GM12875 (cell line): ENCODE results near the gene FLVCR2.

Experiments used
- H3K4me3 ChIP-seq: one replicate; pipeline ENCODE4 v1.5.1; 2011; ENCODE audit warnings: low read depth, low read length, control low read depth
- TF ChIP-seq, protein P1 (sequence below): IDR thresholded peaks from 2 replicates; pipeline ENCODE4 v1.5.1; 2011; ENCODE audit warnings: low read depth, mild to moderate bottlenecking, control low read depth, inconsistent platforms, low read length, moderate library complexity, borderline replicate concordance; ENCODE audit not compliant: insufficient read depth

Gene FLVCR2, protein sequence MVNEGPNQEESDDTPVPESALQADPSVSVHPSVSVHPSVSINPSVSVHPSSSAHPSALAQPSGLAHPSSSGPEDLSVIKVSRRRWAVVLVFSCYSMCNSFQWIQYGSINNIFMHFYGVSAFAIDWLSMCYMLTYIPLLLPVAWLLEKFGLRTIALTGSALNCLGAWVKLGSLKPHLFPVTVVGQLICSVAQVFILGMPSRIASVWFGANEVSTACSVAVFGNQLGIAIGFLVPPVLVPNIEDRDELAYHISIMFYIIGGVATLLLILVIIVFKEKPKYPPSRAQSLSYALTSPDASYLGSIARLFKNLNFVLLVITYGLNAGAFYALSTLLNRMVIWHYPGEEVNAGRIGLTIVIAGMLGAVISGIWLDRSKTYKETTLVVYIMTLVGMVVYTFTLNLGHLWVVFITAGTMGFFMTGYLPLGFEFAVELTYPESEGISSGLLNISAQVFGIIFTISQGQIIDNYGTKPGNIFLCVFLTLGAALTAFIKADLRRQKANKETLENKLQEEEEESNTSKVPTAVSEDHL

DNA sequence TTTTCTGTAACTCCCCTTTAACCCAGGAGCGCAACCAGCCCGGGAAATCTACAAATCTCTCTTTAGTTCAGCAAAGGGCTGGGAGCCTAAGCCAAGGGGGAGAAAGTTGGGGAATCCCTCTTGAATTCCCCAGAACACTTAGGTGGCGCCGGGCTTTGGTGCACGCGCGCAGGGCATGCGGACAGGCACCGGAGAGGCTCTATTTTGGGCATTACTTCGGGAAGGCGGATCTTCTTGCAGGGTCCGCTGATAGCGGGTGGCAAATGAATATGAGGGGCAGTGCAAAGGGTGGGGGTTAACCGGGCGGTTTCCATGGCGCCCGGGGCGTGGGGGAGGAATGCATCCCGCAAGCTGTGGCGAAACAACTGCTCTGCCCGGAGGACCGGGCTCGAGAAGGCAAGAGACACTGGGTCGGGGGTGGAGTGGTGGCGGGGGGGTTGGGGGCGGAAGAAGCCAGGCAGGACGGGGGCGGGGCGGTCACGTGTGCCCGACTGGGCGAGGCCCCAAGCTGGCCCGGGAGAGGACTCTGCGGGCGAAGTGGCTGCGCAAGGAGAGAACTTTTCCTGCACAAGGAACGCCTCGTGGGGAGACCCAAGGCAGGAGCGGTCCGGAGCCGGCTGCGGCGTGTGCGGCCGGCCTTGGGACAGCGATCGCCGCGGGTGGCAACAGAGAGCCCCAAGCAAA, at the start of gene FLVCR2:
Gene FLVCR2 (plus strand): TSS at position 519 of the 684 bp plus-strand sequence. CDS start 353 bp downstream, outside the sequence.
- TF ChIP-seq, protein P1, sequence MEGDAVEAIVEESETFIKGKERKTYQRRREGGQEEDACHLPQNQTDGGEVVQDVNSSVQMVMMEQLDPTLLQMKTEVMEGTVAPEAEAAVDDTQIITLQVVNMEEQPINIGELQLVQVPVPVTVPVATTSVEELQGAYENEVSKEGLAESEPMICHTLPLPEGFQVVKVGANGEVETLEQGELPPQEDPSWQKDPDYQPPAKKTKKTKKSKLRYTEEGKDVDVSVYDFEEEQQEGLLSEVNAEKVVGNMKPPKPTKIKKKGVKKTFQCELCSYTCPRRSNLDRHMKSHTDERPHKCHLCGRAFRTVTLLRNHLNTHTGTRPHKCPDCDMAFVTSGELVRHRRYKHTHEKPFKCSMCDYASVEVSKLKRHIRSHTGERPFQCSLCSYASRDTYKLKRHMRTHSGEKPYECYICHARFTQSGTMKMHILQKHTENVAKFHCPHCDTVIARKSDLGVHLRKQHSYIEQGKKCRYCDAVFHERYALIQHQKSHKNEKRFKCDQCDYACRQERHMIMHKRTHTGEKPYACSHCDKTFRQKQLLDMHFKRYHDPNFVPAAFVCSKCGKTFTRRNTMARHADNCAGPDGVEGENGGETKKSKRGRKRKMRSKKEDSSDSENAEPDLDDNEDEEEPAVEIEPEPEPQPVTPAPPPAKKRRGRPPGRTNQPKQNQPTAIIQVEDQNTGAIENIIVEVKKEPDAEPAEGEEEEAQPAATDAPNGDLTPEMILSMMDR = no peak

DNA sequence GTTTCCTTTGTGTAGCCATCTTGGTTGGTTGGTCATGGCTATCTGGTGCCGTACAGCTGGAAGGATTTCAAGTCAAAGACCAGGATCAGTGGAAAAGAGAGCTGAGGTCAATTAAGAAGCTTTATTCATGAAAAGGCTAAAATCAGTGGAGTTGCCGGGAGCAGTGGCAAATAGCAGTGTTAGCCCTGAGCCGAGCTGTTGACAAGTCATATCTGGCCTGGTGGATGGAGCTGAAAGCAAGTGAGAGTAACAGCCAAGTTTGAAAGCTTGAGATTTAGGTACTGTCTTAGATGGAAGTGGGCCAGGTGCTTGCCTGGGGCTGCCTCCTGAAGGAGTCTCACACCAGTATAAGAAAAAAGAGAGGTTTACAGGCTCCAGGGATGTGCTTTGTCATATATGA, 47.2 kb upstream of the FLVCR2 start:
- H3K4me3 ChIP-seq = no peak overlapping the region
- TF ChIP-seq, protein P1 = no peak

More for the DNA sequence above, at the start of gene FLVCR2:
- H3K4me3 ChIP-seq = peak within 1 kb of the TSS; percentile 51

DNA sequence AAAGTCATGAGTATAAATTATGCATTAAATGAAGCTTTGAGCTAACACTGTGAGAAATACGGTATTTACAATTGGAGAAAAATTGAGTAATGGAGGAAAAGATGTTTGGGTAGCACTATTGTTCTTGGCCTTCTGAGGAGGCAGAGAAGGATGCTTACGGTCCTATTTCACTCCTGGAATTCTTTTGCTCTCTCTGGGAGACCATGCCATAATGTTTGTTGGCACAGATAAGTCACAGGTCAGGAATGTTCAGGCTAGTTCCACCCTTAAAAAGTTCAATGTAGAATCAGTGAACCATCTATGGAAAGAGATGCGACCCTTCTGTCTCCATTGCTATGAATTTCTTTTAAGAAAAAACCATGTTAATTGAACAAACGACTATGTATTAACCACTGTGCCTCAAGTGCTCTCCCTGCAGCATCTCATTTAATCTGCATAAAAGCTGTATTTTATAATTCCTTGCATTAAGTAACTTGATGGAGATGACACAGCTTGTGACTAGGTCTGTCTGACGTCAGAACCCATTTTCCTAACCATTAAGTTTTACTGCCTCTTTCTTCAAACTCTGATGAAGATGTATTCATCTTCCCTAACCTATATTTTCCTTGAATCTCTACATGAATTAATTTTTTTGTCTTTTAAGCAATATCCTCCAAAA, 46.6 kb upstream of the FLVCR2 start:
- TF ChIP-seq, protein P1 = no peak
- H3K4me3 ChIP-seq = no peak overlapping the region

DNA sequence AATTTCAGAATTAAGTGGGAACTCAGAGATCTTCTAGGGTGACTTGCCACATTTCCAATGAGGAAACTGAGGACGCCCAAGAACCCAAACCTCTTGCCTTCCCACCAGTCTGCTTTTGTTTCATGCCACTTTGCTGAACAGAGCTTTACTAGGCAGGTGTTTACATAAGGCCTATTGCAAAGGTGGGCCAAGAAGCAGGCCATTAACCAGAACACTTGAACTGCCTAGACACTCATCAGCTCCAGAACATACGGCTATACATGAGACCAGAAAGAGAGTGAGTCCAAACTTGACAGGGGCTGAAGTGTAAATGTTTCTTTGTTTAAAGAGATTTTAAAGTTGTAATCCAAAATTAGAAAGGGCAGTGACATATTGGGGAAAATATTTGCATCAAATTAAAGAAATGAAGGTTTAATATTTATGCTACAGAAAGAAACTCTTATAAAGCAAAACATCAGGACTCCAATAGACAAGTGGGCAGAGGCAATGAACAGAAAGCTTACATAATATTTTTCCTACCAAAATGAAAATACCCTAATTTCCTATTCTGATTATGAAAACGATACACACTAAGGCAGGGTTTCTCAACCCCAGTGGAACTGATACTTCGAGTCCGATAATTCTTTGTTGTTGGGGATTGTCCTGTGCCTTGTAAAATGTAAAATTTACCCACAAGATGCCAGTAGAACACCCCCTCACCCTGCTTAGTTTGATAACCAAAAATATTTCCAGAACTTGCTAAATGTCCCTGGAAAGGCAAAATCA, 44.4 kb upstream of the FLVCR2 start:
- TF ChIP-seq, protein P1 = no peak
- no peak overlapping the region for H3K4me3 ChIP-seq

DNA sequence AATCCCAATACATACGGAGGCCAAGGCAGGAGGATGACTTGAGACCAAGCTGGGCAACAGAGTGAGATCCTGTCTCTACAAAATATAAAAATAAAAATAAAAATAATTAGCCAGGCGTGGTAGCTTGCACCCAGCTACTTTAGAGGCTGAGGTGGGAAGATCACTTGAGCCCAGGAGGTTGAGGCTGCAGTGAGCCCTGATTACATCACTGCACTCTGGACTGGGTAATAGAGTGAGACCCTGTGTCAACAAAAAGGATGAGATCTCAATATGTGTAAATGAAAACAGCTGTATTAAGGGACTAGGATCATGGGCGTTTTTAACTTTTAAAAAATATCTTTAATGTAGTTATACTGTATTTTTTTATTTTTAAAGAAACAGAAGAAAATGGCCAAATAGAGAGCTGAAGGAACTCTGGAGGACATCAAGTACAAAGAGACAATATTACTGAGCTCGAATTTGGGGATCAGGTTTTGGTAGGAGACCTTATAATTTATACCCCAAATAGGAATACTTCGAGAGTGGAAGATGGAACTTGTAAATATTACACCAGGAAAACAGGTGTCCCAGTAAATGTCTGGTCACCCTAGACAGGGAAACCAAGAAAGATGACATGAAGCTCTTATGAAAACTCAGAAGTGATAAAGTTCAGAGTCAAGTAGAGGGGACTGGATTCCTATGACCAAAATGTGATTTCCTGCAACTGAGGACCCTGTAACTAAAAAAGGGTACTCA, 43.1 kb upstream of the FLVCR2 start:
- H3K4me3 ChIP-seq = no peak overlapping the region
- TF ChIP-seq, protein P1 = no peak

DNA sequence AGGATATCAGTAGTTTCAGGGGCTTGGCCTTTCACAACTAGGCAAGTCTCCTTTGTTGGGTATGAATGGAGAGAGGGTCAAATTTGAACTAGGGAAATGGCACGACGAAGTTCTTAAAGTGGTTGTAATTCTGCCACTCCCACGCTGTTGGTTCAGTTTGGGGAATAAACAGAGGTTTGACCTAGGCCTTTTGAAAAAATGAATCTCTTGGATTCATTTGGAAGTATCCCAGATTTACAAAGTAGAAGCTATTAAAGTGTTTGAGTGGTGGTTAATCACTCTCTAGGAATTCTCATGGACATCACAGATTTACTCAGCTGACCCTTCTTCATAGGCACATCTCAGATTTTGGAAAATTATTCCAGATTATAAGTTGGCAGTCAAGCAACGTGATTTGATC, 41.3 kb upstream of the FLVCR2 start:
- no peak overlapping the region for H3K4me3 ChIP-seq
- TF ChIP-seq, protein P1 = no peak
